ENCODE measurements around the gene ZNF175.
"Not testable (repeated sequence)": the region's sequence is repeated elsewhere in the genome, so short reads cannot be mapped to it uniquely, and the experiment has no call there.

Gene ZNF175

DNA sequence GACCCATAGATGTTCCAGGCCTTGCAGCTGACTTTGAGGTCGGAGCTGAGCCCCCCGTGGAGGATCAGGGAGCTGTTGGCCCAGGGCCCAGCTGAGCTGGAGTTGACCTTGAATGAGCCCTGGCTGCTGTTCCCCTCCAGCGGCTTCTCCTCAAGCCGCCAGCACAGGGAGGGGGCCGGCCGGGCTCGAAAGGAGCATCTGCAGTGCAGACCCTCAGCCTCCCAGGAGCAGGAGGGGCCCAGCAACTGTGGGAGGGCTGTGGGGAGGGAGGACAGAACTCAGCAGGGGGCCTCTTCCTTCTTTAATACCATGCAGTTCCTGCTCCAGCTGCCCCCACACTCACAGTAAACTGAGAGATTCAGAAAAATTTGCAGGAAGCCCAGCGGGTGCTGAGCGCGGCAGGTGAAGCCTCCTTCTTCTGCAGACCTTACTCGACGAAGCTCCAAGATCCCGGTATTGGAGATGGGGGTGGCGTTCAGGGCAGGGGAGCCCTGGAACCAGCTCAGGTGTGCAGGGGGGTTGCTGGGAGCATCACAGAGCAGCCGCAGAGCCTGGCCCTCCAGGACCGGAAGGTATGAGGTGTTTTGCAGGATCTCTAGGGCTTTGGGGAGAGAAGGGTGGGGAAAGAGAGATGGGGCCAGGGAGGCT, 56.5 kb downstream of the ZNF175 start:
- CTCF ChIA-PET, result interaction anchor here (1.4 kb wide), 1 partner anchor 34 kb away, joined by 4 read pairs; no protein-coding TSS in a partner anchor
- TF ChIP-seq, protein P1, sequence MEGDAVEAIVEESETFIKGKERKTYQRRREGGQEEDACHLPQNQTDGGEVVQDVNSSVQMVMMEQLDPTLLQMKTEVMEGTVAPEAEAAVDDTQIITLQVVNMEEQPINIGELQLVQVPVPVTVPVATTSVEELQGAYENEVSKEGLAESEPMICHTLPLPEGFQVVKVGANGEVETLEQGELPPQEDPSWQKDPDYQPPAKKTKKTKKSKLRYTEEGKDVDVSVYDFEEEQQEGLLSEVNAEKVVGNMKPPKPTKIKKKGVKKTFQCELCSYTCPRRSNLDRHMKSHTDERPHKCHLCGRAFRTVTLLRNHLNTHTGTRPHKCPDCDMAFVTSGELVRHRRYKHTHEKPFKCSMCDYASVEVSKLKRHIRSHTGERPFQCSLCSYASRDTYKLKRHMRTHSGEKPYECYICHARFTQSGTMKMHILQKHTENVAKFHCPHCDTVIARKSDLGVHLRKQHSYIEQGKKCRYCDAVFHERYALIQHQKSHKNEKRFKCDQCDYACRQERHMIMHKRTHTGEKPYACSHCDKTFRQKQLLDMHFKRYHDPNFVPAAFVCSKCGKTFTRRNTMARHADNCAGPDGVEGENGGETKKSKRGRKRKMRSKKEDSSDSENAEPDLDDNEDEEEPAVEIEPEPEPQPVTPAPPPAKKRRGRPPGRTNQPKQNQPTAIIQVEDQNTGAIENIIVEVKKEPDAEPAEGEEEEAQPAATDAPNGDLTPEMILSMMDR (IDR thresholded peaks at IDR 0.05; ENCODE audit: insufficient read depth, low read length, missing control alignments), result no peak
- H3K4me3 ChIP-seq (ENCODE audit: low read depth, low read length), result no peak overlapping the region
- no peak for DNase-seq (ENCODE audit: low read depth, low spot score)
- POLR2A ChIA-PET, result no interaction called here

DNA sequence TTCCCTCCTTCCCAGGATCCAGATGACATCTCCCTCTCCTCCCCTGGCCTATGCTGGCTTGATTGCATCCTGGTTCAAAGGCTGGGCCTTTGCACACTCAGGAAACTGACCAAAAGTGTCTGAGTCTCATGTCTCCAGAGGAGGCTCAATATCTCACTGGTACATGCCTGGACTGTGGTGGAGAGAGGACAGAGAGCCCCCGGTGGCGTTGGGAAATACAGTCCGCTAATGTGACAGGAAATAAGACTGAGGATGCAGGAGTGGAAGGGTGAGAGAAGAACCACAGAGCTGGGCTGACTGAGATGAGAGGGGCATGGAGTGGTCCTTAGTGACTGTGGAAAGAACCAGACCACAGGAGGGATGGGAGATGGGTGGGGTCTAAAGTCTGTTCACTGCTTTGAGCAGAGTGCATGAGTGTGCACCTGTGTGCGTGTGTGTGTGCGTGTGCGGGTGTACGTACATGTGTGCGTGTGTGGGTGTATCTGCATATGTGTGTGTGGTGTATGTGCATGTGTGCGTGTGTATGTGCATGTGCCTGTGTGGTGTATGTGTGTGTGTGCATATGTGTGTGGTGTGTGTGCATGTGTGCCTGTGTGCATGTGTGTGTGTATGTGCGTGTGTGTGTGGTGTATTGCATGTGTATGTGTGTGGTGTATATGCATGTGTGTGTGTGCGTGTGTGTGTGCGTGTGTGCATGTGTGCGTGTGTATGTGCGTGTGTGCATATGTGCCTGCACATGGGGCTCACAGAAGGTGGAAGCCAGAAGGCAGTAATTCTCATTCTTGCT, 57.3 kb downstream of the ZNF175 start:
- POLR2A ChIA-PET, result no interaction called here
- CTCF ChIA-PET, result interaction anchor here (1.4 kb wide), 1 partner anchor 33 kb away, joined by 4 read pairs; no protein-coding TSS in a partner anchor
- H3K4me3 ChIP-seq (ENCODE audit: low read depth, low read length), result no peak overlapping the region
- TF ChIP-seq, protein P1 (IDR thresholded peaks at IDR 0.05; ENCODE audit: insufficient read depth, low read length, missing control alignments), result no peak
- DNase-seq (ENCODE audit: low read depth, low spot score), result no peak

DNA sequence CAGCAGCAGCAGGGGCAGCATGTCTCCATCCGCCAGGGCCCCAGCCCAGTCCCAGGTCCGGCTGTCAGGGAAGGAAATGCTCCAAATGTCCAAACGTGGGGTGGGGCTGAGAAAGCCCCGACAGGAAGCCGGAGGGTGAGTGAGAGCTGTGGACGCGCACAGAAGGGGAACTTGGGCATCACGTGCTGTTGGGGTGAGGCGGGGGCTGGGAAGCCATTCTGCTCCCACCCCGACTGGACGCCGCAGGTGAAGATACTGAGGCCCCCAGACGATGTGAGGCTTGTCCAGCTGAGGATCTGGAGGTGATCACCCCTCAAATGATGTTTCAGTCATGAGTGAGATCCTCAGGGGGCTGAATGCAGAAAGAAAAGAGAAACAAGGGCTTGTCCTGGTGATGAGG, 59.2 kb downstream of the ZNF175 start, which contains the start of gene SIGLEC5:
TSS of gene SIGLEC5 (minus strand) at position 87 of the 400 bp plus-strand sequence. CDS start at position 21, 66 bp downstream.
- DNase-seq (ENCODE audit: low read depth, low spot score); POLR2A ChIA-PET; H3K4me3 ChIP-seq (ENCODE audit: low read depth, low read length); CTCF ChIA-PET: not testable (repeated sequence)

DNA sequence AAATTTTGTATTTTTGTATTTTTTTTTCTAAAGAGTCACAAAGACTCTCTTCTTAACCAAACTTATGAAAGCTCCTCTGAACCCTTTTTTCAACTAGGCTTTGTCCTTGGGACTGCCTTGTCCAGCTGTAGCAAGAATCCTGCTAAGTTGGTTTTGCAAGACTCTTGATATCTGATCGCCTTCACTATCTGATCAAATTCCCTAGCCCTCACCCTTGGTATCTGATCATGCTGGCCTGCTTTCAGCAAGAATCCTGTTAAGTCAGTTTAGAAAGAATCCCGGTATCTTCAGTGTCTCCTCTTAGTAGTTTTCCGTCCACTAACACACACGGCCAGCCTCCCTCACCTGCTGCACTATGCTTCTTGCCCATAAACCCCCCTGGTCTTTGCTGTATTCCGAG, 61.0 kb downstream of the ZNF175 start:
- POLR2A ChIA-PET, result no interaction called here
- TF ChIP-seq, protein P1 (IDR thresholded peaks at IDR 0.05; ENCODE audit: insufficient read depth, low read length, missing control alignments), result no peak
- no peak for DNase-seq (ENCODE audit: low read depth, low spot score)
- H3K4me3 ChIP-seq (ENCODE audit: low read depth, low read length), result no peak overlapping the region
- CTCF ChIA-PET, result no interaction called here

DNA sequence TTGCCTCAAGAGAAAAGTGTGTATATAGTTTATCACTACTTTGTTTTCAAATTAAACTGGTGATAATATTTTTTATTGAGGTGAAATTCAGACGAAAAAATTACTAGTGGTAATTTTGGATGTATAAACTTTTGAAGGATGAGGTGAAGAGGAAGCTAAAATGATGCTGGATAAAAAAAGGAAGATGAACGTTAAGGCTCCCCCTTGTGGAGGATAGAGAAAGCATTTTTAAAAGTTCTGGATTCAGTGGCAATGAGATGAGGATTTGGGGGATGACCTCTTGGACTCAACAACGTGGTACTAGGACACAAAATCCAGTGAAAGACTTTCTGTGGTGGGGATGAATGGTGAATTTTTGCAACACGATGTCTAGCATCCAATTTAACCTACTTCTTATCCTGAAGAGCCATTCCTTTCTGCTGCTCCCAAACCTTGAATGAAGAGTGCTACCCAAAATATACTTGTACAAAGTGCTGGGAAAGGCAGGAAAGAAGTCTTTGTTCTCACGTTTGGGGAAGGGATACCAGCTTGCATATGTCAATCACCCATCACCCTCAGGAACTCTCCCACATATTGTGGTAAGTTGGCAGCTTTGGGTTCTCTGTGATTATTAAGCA, 66.4 kb downstream of the ZNF175 start:
- TF ChIP-seq, protein P1 (IDR thresholded peaks at IDR 0.05; ENCODE audit: insufficient read depth, low read length, missing control alignments), result peak; percentile 11
- ChIA-PET POLR2A (no interaction called here), CTCF (interaction anchor here (1.6 to 1.7 kb wide), 2 partner anchors 140 to 164 kb away, joined by 3 to 5 read pairs; no protein-coding TSS in a partner anchor)
- no peak for DNase-seq (ENCODE audit: low read depth, low spot score)
- H3K4me3 ChIP-seq (ENCODE audit: low read depth, low read length), result no peak overlapping the region

DNA sequence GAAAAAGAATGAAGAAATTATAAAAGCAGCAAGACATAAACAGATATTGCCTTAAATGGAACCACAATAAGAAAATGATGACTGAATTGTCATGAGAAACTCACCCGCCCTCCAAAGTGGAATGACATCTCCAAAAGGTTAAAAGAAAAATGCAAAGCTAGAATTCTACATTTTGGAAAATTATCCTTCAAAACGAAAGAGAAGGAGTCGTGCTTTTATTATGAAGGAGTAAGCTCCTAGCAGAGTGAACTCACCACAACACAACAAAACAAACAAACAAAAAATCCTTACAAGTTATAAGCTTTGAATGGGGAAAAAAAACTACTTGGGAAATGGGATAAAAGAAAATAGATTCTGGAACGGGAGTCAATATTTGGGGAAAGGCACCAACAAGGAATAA, 68.8 kb downstream of the ZNF175 start:
- CTCF ChIA-PET, result interaction anchor here (1.6 to 1.7 kb wide), 2 partner anchors 12 to 17 kb away, joined by 4 to 5 read pairs; no protein-coding TSS in a partner anchor
- no peak for DNase-seq (ENCODE audit: low read depth, low spot score)
- H3K4me3 ChIP-seq (ENCODE audit: low read depth, low read length), result no peak overlapping the region
- POLR2A ChIA-PET, result no interaction called here
- TF ChIP-seq, protein P1 (IDR thresholded peaks at IDR 0.05; ENCODE audit: insufficient read depth, low read length, missing control alignments), result no peak

All from AG04449 (cell line).